RCC 7860 (cell line): ENCODE measurements around the gene RAB30.

Source experiments
- DNase-seq: peaks from one replicate; pipeline ENCODE4 v3.0.0-alpha.2; 2015; ENCODE audit warnings: low spot score
- FAIRE-seq: peaks from 2 replicates; lab custom pipeline; 2012; peaks lifted over from hg19 to GRCh38; lab: Jason Lieb, UNC

RAB30 gene

GRCh38 chr11:83070731-83071566 lies 748 bp downstream of the RAB30 start:
- DNase-seq, result no peak
- no peak for FAIRE-seq

- DNase-seq (peak; percentile 16), FAIRE-seq (no peak)
These were observed 1.5 kb downstream of the RAB30 start for GRCh38 chr11:83070044-83070701.

GRCh38 chr11:83069441-83070043 lies 2.2 kb downstream of the RAB30 start:
- DNase-seq (no peak), FAIRE-seq (no peak)

GRCh38 chr11:83068568-83068967 lies 3.1 kb downstream of the RAB30 start:
- no peak for FAIRE-seq

GRCh38 chr11:83064011-83064410 lies 7.7 kb downstream of the RAB30 start:
- FAIRE-seq (no peak), DNase-seq (no peak)

More at GRCh38 chr11:83068568-83068967, 3.1 kb downstream of the RAB30 start:
- no peak for DNase-seq

- no peak for FAIRE-seq
- no peak for DNase-seq
These were observed 8.5 kb downstream of the RAB30 start for GRCh38 chr11:83063073-83063754.

- no peak for DNase-seq
- no peak for FAIRE-seq
These were observed 9.8 kb downstream of the RAB30 start for GRCh38 chr11:83061883-83062282.

GRCh38 chr11:83060965-83061364 lies 10.7 kb downstream of the RAB30 start:
- no peak for DNase-seq
- FAIRE-seq, result no peak

GRCh38 chr11:83057721-83058120 lies 14.0 kb downstream of the RAB30 start:
- DNase-seq (no peak), FAIRE-seq (no peak)

- no peak for FAIRE-seq
- DNase-seq, result no peak
These were observed 15.1 kb downstream of the RAB30 start for GRCh38 chr11:83056611-83057010.

- FAIRE-seq, result no peak
- DNase-seq, result no peak
These were observed 15.5 kb downstream of the RAB30 start for GRCh38 chr11:83056204-83056603.

GRCh38 chr11:83054904-83055380 lies 16.8 kb downstream of the RAB30 start:
- DNase-seq, result no peak
- no peak for FAIRE-seq

GRCh38 chr11:83054001-83054400 lies 17.7 kb downstream of the RAB30 start:
- DNase-seq, result no peak

GRCh38 chr11:83051760-83052671 lies 19.7 kb downstream of the RAB30 start:
- DNase-seq, result no peak
- FAIRE-seq, result no peak

More at GRCh38 chr11:83054001-83054400, 17.7 kb downstream of the RAB30 start:
- no peak for FAIRE-seq

GRCh38 chr11:83047515-83048225 lies 24.0 kb downstream of the RAB30 start:
- DNase-seq, result no peak
- no peak for FAIRE-seq

GRCh38 chr11:83046621-83047172 lies 25.0 kb downstream of the RAB30 start:
- DNase-seq (no peak), FAIRE-seq (no peak)

GRCh38 chr11:83044958-83045712 lies 26.6 kb downstream of the RAB30 start:
- FAIRE-seq (no peak), DNase-seq (peak; percentile 54)

GRCh38 chr11:83042964-83043711 lies 28.6 kb downstream of the RAB30 start:
- no peak for DNase-seq

More at GRCh38 chr11:83042964-83043711, 28.6 kb downstream of the RAB30 start:
- FAIRE-seq, result no peak
